ENCODE results near the gene SH3TC2.

GRCh38 chr5:149053072-149053695 lies 9.7 kb downstream of the SH3TC2 start:
- TF ChIP-seq CTCF (IDR thresholded peaks at IDR 0.05) (no peak), POLR2A (IDR thresholded peaks at IDR 0.05) (no peak), POLR2AphosphoS5 (IDR thresholded peaks at IDR 0.05) (no peak)
